AG08396 (cell line): ENCODE data around the gene MCEE.

Experiments
- DNase-seq: peaks from one replicate; pipeline ENCODE4 v3.0.0; 2012; ENCODE audit warnings: low spot score, mixed read lengths

Gene MCEE

GRCh38 chr2:71082402-71083252 lies 47.4 kb downstream of the MCEE start:
- DNase-seq, result no peak

- DNase-seq, result no peak
These were observed 51.4 kb downstream of the MCEE start for GRCh38 chr2:71078624-71079023.

DNA sequence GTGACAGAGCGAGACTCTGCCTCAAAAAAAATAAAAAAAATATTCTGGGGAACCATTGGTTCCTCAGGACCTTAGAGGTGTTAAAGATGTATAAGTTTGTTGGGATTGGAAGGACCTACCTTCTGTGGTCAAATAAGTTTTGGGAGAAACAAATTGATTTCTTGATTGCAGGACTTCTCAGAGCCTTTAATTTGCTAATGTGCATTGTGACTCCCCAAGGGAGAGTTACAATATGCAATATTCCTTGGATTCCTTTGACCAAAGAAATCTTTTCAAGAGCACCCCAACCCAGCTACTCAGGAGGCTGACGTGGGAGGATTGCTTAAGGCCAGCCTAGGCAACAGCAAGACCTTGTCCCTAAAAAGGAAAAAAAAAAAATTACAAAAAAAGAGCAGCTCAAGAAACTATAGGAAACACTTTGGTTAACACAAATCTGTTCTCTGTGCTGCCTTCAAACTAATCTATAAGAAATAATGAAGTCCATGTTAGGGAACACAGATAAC lies 55.1 kb downstream of the MCEE start:
- DNase-seq, result no peak

- no peak for DNase-seq
These were observed 56.6 kb downstream of the MCEE start for GRCh38 chr2:71073475-71073874.

GRCh38 chr2:71072492-71072891 lies 57.5 kb downstream of the MCEE start:
- no peak for DNase-seq

GRCh38 chr2:71071681-71072398 lies 58.2 kb downstream of the MCEE start:
- no peak for DNase-seq

- peak; percentile 50 for DNase-seq
These were observed 59.5 kb downstream of the MCEE start for GRCh38 chr2:71070294-71071093.

GRCh38 chr2:71069376-71069775 lies 60.7 kb downstream of the MCEE start:
- DNase-seq, result peak; percentile 29

DNA sequence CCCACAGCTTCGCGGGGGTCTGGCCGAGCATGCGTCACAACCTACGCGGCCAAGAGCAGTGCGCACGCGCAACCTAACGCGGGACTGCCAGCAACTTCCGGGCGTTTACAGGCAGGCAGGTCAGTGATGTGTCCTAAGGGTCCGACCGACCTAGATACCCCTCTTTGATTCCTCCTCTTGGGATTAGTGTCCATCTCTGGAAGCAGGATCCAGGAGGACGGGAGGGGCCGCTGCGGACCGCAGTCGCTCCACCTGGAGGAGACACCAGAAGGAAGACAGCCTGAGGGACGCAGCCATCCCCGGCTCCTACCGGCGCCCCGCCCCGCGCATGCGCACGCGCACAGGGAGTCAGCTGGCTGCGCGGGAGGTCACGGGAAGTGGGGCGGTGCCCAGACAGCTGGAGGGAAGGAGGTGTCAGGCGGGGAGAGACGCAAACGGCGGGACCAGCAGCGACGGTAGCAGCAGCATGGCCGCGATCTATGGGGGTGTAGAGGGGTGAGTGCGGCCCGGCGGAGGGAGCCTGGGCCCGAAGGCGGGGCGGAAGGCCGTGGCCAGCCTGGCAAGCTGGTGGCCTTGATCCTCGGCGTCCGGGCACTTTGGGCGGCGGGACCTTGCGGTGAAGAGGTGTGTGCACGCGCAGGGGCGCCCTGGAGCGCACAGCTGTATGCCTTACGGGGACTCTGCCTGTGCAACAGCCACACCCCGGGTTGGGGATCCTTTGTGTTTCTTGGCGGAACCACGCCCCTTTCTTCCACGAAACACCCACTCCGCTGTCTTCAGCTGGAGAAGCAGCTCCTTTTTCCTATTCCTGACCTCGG lies 61.6 kb downstream of the MCEE start, which contains the start of gene NAGK:
Gene NAGK (plus strand): TSS at position 431 of the 818 bp plus-strand sequence. CDS start 36 bp downstream, at position 467.
- peak; percentile 99 for DNase-seq

DNA sequence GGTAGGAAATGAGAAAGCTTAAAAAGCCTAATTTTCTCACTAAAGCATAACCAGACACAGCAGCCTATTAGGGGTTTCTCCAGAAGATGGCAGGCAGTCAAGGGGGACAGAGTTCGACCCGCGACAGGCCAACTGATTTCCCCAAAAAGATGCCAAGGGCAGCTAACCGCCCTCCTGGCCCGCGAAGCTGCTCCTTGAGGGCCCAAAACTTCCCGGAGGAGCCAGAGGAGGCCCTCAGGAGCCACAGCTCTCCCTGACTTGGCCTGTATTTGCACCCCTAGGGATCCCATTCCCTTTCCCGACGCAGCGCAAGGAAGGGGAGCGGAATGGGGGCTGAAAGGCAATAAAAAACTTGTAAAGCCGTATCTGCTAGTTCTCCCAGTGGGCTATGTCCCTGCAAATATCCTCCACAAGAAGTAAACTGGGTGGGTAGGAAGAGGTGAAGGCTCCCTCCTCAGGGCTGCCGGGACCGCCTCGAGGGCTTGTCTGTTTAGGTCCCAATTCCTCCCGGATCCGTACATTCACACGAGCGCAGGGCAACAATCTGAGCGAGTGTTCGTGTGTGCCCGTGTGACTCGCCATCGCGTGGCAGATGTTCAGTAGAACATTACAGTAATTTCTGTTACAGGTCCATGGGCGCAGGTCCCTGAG lies 62.3 kb downstream of the MCEE start:
- DNase-seq, result peak; percentile 24

- no peak for DNase-seq
These were observed 63.2 kb downstream of the MCEE start for GRCh38 chr2:71066856-71067255.

- no peak for DNase-seq
These were observed 65.0 kb downstream of the MCEE start for GRCh38 chr2:71064754-71065621.

DNA sequence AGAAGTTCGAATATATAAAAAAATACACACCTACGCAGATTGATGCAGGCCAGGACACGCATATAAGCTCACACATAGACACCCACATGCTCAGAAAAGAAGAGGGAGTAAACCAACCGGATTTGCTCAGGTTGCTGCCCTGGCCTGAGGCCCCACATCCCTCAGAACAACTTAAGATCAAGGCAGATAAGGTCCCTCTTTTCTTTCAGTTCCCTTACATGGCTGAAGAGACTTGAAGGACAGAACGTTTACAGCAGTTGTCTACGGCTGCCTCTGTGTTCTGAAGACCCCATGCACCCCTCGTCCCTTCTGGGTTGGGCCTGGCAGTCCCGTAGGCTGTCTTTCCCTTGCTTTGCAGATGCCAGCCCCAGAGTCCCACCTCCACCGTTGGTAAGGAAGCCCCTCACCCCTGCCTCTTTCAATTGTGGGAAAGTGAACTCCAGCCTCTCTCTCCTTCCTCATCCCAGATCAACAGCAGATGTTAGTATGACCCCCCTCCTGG lies 65.9 kb downstream of the MCEE start:
- DNase-seq, result no peak

GRCh38 chr2:71063216-71063615 lies 66.8 kb downstream of the MCEE start:
- DNase-seq, result no peak

- DNase-seq, result no peak
These were observed 69.2 kb downstream of the MCEE start for GRCh38 chr2:71060871-71061270.

DNA sequence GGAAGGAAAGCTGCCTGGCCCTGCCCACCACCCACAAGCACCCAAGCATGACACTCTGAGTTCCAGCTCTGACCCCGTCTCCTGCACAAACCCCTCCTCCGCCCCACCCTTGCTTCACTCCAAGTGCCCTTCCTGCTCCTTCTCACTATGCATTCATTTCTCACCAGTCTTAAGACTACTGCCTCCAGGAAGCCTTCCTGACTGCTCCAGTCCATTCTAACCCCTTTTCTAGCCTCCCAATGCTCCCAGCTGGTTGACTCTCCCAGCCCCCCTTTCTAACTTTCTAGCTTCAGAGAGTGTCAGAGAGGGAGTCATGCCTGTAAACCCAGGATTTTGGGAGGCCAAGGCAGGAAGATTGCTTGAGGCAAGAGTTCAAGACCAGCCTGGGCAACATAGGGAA lies 69.8 kb downstream of the MCEE start:
- DNase-seq, result no peak
